GM23248 (cell line): ENCODE measurements around the gene SIX5.

Experiments used
- EZH2 ChIP-seq: fragments of 200-600 bp; sonication (generic); IDR thresholded peaks from 2 replicates; pipeline ENCODE4 v1.6.1; 2018; ENCODE audit warnings: antibody characterized with exemption, mild to moderate bottlenecking; ENCODE audit not compliant: insufficient read depth, poor library complexity, severe bottlenecking
- EZH2phosphoT487 ChIP-seq: fragments of 200-600 bp; sonication (generic); IDR thresholded peaks from 2 replicates; pipeline ENCODE4 v1.6.1; 2018; ENCODE audit warnings: antibody characterized with exemption, moderate library complexity, mild to moderate bottlenecking, low read depth; ENCODE audit not compliant: insufficient read depth

DNA sequence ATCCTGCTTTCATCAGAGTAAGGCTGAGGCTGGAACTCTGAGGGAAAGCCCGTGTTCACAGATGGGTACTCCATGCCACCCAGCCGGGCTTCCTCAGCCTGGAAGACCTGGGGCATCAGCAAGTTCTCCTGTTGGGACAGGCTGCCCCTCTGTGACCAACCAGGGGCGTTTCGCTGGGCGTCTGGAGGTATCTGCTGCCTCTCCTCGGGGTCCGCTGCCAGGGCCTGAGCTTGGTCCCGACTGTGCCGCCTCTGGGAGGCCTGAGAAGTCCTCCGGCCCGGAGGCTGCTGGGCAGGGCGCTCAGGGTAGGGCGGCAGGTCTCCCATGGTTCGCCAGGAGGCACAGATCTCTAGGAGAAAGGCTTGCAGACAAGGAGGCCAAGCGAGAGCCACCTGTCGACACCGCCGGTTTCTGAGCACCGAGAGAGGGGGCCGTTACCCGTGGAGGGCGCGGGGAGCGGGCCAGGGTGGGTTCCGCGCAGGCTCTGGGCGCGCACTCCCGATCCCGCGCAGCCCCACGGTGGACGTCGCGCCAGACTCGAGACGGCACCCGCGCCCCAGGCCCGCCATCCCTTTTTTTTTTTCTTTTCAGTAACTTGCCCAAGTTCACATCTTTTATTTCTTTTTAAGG is 45.9 kb upstream of the SIX5 start, which contains the start of gene RSPH6A:
- TF ChIP-seq EZH2 (no peak), EZH2phosphoT487 (no peak)
